ENCODE data around the gene TMED1.
"Not testable (repeated sequence)": the region's sequence is repeated elsewhere in the genome, so short reads cannot be mapped to it uniquely, and the experiment has no call there.

The TMED1 gene, protein sequence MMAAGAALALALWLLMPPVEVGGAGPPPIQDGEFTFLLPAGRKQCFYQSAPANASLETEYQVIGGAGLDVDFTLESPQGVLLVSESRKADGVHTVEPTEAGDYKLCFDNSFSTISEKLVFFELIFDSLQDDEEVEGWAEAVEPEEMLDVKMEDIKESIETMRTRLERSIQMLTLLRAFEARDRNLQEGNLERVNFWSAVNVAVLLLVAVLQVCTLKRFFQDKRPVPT

DNA sequence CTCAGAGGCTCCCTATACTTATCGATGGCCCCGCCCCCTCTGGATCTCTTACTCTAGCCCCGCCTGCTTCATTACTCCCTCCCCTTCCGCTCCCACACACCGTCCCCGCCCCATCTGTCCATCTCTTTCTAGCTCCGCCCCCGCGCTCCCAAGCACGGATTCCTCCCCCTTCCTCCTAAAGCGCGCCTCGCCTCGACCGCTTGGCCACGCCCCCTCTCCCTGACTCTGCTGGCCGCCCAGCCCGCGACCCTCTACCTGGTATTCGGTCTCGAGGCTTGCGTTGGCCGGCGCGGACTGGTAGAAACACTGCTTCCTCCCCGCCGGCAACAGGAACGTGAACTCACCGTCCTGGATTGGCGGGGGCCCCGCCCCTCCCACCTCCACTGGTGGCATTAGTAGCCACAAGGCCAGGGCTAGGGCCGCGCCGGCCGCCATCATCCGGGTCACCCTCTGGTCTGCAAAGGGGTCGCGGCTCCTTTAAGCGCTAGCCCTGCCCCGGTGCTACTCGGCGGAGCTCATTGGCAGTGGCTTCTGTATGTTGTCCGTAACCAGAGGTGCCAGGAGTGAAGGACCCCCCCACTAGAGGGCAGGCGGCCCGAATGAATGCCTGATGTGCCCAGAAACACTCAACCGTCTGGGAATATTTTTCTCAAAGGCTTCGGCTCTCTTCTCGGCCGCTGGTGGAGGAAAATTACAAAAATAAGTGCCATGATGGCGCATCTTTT is at the start of gene TMED1:
Gene TMED1, minus strand, starts transcription at position 459 of the 725 bp plus-strand sequence. Its CDS starts 21 bp downstream, at position 438.
- DNase-seq, result peak; percentile 100

DNA sequence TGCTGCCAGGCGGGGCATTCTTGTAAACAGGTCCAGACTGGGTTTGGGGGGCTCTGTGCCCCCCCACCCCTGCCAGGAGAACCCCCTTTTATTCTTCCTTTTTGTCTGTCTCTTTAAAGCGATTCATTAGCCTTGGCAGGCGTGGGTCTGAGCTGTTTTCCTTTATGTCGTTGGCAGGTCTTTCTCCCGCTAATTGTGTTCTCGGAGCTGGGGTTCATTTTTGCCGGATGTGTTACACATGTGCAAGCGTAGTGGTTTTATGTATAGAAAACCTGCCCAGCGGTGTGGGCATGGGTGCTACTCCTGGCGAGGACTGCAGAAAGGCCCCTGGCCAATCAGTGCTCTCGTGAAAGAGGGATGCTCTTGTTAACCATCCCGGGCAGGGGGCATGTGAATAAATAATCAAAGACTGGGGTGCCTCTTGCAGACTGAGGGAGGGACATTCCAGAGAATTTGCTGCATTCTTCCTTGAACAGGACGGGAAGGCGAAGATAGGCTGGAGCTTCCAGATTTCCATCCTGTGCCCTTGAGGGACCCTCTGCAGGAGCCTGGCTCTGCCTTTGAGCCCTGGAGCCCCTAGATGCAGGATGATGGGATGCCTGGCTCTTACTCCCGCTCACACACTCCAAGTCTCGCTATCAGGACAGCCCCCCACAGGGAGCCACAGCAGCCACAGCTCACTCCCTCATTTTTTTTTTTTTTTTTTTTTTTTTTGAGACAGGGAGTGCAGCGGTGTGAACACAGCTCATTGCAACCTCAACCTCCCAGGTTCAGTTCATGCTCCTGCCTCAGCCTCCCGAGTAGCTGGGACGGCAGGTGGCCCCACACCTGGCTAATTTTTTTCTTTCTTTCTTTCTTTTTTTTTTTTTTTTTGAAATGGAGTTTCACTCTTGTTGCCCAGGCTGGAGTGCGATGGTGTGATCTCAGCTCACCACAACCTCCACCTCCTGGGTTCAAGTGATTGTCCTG is 49.5 kb upstream of the TMED1 start:
- DNase-seq, result no peak

DNA sequence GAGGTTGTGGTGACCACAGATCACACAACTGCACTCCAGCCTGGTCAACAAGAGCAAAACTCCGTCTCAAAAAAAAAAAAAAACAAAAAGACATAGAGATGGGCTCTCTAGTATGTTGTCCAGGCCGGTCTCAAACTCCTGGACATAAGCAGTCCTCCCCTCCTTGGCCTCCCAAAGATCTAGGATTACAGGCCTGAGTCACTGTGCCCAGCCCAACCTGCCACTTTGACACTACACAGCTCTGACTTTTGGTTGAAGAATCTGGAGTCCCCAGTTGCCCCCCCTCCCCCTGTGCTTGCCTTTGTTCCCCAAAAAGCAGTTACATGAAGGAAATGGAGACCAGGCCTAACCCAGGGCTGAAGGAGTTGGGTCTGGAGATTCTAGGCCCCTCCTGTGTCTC is 48.3 kb upstream of the TMED1 start:
- DNase-seq, result no peak

DNA sequence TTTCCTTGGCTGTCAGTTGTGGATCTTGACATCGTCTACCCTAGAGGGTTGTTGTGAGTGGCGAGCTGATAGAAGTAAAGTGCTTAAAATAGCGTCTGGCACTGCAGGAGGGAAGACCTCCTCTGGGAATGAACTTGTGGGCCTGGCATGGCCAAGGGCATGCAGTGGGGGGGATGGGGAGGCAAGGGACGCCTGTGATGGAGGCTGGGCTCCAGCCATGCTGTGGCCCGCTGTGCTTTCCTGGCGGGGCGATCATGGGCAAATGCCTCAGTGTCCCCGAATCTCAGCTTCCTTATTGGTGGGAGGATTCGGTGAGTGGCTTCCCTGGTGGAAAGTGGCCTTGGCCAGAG is 46.1 kb upstream of the TMED1 start:
- no peak for DNase-seq

DNA sequence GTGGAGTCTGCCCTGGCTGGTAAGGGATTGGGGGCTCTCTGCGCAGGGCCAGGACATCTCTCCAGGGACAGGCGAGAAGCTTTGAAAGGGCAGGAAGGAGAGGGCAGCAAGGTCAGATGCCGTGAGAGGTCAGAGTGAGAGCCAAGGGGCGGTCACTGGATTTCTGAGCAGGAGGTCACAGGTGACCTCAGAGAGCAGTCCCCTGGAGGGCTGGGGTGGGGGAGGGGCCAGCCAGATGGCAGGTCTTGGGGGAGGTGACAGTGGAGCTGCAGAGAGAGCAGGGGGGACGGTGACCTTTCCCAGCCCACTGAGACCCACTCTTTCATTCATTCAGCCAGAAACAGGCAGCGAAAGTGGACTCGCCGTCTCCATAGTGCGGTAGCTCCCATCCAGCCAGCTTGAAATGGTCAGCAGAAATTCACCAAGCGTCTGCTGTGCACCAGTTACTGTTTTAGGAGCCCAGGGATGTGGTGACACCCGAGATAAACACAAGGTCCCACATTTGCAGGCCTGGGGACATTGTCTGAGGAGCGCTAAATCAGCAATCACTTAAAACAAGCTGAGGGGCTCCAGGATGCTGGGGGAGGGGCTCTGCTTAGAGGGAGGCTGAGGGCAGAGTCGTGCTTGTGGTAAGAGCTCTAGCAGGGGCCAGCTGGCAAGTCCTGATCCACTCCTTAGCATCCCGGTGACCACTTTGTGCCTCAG is 45.5 kb upstream of the TMED1 start:
- DNase-seq, result no peak

DNA sequence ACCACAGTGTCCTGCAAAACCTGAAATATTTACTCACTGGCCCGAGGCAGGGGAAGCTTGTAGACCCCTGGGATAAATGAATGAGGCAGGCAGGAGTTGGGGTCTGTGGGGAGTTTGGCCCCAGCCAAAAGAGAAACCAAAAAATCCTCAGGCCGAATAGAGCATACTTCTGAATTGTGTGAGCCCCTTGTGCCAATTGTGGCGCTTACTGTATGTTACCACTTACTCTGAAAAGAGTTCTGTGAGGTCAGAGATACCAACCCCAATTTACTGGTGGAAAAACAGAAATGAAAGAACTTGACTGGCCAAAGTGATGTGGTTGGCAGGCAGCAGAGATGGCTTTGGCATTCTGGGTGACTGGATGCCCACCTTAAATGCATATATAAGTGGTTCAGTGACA is 42.2 kb upstream of the TMED1 start:
- no peak for DNase-seq

DNA sequence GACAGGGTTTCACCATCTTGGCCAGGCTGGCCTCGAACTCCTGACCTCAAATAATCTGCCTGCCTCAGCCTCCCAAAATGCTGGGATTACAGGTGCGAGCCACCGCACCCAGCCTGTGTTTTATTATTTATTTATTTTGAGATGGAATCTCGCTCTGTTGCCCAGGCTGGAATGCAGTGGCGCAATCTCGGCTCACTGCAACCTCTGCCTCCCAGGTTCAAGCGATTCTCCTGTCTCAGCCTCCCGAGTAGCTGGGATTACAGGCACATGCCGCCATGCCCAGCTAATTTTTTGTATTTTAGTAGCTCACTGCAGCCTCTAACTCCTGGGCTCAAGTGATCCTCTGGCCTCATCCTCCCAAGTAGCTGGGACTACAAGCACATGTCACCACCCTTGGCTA is 41.6 kb upstream of the TMED1 start:
- DNase-seq, result not testable (repeated sequence)

DNA sequence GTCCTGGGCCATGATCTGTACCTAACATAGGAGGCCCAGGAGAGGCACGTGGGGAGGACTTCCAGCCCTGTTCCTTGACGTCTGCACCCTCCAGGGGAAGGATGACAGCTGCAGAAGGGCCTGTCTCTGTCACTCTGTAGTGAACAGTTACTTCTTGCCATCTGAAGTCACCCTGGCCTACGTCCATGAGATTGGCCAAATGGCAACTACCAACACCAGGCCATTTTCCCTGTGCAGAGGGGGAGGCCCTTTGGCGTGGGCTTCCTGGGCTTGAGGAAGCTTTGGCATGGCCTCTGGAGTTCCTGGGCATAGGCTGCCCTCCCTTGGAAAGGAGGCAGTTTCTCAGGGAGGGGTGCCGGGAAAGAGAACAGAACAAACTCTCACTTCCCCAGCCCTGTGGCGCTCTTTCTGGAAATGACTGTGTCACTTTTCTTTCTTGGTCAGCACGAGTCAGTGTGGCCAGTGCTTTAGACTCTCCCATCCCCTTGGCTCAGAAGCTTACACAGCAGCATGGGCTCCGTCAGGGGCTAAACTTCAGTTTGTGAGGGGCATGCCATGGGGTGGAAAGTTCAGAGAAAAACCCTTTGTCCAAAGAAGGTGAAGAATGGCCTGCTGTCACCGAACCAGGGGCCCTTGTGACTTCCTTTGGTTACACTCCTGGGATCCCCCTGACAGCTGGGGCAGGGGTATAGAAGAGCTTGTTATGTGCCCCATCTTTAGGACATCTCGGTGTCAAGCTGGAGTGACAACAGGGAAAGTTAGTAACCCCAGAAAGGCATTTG is 40.6 kb upstream of the TMED1 start:
- DNase-seq, result no peak

DNA sequence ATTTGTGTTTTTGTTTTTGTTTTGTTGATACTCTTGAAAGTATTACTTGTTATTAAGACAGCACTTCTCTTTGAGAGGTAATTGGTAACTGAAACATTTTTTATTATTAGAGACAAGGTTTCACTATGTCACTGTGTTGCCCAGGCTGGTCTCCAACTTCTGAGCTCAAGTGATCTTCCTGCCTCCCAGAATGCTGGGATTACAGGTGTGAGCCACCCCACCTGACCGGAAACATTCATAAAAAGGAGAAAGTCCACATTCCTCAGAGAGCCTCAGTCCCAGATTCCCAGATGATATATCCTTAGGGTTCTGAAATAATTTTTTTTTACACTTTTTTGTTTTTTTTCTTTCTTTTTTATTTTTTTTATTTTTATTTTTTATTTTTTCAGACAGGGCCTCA is 38.0 kb upstream of the TMED1 start:
- no peak for DNase-seq

DNA sequence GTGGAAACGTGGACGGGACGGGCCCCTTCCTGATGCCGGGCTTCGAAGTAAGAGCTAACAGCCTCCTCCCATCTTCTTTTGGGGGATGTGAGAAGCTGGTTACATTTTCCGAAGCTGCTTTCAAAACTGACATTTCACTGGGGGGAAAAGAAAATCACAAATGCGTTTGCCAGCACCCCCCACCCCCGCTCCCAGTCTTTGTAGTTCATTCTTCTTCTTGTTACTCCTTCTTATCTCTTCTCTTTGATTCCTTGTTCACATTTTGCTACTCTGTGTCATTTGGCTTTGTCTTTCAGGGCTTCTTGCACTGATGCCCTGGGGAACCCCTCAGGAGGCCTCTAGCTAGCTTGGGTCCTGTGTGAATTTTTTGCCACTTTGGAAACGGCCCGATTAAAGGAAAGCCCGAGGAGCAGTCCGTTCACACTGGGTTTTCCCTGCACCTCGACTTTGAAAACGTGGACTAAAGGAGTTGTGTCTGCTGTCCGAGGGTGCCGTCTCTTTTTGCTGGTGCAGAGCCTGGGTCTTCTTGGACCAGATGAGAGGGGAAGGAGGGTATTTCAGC is 36.6 kb upstream of the TMED1 start:
- DNase-seq, result no peak

DNA sequence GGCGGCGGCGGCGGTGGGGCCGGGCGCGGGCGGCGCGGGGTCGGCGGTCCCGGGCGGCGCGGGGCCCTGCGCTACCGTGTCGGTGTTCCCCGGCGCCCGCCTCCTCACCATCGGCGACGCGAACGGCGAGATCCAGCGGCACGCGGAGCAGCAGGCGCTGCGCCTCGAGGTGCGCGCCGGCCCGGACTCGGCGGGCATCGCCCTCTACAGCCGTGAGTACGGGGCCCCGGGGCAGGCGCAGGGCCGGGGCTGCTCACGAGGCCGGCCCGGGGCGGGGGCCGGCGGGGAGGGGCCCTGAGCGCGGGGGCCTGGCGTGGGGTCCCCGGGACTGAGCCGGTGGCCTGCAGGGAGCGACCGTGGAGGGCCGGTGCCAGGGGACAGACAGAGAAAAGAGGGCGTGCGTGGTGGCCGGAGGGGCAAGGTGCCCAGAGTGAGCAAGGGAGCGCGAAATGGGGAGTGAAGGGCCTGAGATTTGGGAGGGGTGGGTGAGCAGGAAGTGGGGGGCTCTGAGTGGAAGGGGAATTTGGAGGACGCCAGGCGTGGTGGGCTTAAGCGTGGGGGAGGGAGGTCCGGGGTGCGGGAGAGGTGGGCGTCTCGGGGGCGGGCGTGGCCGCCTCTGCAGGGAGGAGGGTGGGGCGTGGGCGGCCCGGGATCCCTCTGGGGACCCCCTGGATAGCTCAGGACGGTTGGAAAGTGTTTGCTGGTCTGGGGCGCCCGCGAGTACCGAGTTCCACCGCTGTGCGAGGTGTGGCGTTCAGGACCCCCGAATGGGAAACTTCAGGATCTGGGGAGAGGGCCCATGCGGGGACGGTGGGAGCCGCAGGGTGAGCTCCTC is 35.9 kb upstream of the TMED1 start:
- DNase-seq, result peak; percentile 60

DNA sequence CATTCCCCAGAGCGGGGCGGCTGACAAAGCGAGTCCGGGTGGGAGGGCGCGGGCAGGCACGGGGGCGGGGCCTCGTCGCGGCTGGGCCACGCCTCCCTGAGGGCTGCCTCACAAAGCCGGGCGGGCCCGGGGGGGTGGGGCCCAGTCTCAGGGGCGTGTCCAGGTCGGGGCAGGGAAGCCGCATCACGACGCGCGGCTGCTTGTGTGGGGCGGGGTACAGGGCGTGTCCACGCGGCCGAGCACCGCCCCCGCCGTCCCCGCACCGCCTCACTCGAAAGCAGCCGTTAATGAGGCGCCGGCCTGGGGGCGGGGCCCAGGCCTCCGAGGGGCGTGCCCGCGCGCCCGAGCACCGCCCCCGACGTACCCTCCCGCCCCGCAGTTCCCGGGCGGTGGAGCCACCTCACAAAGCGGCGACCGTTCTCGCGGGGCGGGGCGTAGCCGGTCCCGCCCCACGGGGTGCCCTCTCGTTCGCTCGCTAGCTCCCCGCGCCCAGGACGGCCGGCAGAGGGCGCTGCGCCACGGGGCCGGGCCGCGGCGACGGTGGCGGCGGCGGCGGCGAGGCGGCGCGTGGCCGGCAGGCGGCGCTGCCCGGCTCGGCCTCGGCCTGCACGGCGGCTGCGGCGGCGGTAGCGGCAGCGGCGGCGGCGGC is 35.1 kb upstream of the TMED1 start, which contains the start of gene CARM1:
Gene CARM1, plus strand, starts transcription at position 599 of the 649 bp plus-strand sequence. CDS start 150 bp downstream, outside the sequence.
- DNase-seq, result peak; percentile 98

DNA sequence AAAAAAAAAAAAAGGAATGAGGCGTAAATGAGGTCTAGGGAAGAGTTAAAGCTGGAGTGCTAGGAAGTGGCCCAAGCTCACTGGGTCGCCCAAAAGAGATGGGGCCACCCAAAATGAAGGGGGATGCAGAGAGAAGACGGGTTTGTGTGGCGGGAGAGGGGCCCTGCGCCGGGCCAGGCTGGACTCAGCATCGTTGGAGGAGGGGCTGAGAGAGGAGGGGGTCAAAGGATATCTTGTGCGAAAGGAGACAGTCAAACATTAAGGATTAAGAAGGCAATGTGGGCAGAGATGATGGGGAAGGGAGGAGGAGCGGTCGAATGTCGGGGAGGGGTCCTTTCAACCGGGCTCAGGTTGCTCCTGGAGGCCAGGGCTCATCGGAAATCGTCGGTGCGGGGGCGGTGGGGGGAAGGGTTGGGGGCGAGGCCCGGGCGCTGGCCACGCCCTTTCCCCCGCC is 34.5 kb upstream of the TMED1 start:
- DNase-seq, result no peak

DNA sequence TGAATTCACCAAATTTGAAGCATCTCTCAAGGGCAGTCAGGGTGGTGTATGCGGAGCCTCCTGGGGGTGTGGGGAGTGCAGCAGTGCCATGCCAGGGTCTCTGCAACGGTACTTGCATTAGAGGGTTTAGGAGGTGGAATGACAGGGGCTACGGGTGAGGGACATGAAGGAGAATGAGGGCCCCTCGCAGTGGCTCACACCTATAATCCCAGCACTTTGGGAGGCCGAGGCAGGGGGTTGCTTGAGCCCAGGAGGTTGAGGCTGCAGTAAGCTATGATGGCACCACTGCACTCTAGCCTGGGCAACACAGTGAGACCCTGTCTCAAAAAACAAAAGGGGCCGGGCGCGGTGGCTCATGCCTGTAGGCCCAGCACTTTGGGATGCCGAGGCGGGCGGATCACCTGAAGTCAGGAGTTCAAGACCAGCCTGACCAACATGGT is 33.9 kb upstream of the TMED1 start:
- DNase-seq, result not testable (repeated sequence)

DNA sequence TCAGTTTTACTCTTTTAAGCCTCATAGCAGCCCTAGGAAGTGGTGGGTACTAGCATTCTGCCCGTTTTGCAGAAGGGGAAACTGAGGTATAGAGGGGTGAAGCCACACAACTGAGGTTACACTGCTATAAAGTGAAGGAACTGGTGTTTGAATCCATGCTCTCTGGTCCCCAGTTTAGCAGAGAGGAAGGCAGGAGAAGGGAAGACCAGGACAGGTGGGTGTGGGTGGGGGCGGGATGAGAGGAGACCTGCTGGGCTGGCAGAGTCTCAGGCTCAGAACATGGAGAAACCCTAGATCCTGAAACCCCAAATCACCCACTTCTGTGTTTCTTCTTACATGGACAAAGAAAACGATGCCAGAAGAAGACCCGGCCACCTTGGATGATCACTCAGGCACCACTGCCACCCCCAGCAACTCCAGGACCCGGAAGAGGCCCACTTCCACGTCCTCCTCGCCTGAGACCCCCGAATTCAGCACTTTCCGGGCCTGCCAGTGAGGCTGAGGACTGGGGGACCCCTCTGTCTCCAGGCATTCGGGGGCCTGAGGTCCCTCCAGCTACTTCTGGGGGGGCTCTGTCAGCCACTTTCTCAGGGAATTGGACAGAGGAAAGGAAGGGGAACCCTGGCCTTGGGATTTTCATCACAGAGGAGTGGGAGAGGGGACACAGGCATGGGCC is 33.0 kb upstream of the TMED1 start:
- no peak for DNase-seq

DNA sequence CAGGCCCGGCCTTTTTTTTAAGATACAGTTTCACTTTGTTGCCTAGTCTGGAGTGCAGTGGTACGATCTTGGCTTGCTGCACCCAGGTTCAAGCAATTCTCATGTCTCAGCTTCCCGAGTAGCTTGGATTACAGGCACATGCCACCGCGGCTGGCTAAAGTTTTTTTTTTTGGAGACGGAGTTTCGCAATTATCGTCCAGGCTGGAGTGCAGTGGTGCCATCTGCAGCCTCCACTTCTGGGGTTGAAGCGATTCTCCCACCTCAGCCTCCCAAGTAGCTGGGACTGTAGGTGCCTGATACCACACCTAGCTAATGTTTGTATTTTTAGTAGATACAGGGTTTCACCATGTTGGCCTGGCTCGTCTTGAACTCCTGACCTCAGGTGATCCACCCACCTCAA is 30.5 kb upstream of the TMED1 start:
- DNase-seq, result no peak

DNA sequence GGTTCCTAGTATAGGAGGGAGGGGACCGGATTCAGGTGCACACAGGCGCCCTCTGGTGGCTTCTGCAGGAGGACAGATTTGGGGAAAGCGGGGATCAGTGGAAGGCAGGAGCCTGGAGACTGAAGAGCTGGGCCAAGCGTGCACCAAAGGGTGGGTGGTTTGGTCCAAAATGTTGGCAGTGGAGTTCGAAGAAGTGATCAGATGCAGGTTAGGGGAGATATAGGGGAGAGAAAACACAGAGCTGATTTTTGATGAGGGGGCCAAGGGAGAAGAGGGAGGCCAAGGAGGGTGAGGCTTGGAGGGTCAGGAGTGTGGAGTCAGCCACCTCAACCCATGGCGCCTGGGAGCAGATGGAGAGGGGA is 28.5 kb upstream of the TMED1 start:
- peak; percentile 80 for DNase-seq

DNA sequence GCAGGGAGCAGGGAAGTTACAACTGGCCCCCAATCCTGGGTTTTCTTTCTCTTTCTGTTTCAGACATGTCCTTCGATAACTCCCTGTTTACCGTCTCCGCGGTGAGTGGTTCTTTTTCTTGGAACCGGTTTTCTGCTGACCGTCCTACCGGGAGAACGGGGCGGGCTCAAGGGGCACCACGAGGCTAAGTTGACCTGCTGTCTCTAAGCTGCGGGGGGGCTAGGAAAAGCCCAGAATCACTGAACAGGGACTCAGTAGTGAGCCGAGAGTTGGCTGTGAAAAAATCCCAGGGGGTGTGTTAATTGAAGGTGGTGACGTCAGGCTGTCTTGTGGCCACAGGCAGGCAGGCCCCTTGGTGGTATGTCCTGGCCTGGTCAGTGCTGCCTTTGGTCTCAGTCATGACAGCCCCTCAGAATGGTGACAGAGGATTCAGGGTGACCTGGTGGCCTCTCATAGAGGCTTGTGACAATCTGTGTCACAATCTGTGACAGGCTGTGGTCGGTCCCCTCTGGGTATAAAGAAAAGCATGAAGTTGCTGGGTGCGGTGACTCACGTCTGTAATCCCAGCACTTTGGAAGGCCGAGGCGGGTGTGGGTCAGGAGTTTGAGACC is 27.2 kb upstream of the TMED1 start:
- peak; percentile 55 for DNase-seq

DNA sequence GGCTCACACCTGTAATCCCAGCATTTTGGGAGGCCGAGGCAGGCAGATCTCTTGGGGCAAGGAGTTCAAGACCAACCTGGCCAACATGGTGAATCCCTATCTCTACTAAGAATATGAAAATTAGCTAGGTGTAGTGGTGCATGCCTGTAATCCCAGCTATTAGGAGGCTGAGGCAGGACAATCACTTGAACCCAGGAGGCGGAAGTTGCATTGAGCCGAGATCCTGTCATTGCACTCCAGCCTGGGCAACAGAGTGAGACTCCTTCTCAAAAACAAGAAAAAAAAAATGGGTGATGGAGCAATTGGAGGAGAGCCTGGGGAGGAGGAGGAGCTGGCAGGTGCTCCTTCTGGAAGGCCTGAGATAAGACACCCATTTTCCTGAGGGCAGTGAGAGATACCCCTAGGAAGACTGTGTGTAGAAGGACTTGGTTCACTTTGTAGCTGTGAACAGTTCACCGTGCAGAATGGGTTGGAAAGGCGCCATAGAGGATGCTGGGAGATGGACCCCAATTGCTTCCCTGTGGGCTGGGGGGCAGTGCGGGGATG is 26.6 kb upstream of the TMED1 start:
- DNase-seq, result no peak

Data from DMS53 (cell line).